ENCODE results near the gene CPTP. TPM values are rescaled to one million over a fixed set of nuclear protein-coding genes. Genes with fewer than 3 reads are reported as not detected.

CPTP gene
- total and polyA plus RNA-seq, 10 of the 15 experiments (the other 5 are each of a cell fraction or from before 2014, with no cell fraction given) = 0.06 to 24.3 (median 10.0) TPM

DNA sequence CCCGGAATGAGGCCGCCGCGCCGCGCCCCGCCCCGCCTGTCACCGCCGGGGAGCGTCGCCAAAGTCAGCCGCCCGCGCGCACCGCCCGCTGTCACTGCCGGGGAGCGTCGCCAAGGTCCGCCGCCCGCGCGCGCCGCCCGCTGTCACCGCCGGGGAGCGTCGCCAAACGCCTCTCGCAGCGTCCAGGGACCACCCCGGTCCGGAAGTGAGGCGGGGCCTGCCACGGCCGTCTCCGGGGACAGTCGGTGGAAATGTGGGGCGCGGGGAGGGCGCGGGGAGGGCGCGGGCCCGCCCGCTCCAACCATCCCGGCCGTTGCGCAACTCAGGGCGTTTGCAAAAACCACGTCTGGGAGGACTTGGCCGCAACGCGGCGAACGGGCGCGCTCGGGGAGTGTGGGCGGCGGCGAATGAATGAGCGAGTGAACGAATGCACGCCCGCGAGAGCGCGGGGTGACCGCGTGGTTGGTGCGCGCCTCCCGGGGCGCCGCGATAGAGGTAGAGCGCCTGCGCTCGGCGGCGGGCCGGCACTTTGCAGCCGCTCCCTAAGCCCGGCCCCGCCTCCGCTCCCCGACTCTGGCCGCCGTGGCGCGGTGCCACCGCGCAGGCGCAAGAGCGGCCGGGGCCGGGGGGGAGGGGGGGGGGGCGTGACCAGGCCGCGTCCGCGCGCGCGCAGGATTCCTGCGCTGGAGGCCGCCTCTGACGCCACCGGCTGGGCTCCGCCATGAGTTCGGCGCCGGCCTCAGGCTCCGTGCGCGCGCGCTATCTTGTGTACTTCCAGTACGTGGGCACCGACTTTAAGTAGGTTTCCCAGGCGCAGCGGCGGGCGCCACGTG, 16.5 kb upstream of the CPTP start, which contains the start of the genes ACAP3 and PUSL1:
Gene ACAP3 (minus strand): TSS at position 8 of the 833 bp plus-strand sequence. CDS start 115 bp downstream, outside the sequence.
Gene PUSL1 (plus strand): TSS at position 675 of the 833 bp plus-strand sequence. CDS start 47 bp downstream, at position 722.
- peak within 1 kb of the TSS; percentile 84 for H3K4me3 ChIP-seq
- intact Hi-C loops (cut with micrococcal nuclease; ENCODE audit: unreplicated experiment) = loop anchor here (2.0 to 5.0 kb wide), 2 partner anchors 67 to 191 kb away; partner anchors contain the start of genes AURKAIP1 and C1orf159
- no peaks in the 10 kb centered on the region for H3K9me3 ChIP-seq (replicated peaks; ENCODE audit: control insufficient read depth, insufficient read depth, low read length)
- WGBS (ENCODE audit: insufficient coverage, insufficient replicate concordance, low lambda C conversion rate, missing lambda C conversion rate) = under 1% methylated on average over 93 of the region's 131 CpGs
- POLR2A ChIA-PET = no interaction called here
- H3K79me2 ChIP-seq (ENCODE audit: control insufficient read depth, insufficient read depth, low read length) = peaks cover 26% of the 10 kb centered on the region
- SMC1A ChIA-PET (ENCODE audit: uncharacterized antibody, unreplicated experiment) = no interaction called here
- no peaks in the 10 kb centered on the region for H4K20me1 ChIP-seq (ENCODE audit: control insufficient read depth, insufficient read depth)
- peaks cover 27% of the 10 kb centered on the region for H3K4me1 ChIP-seq (ENCODE audit: control insufficient read depth, insufficient read depth, low read length)
- RAD21 ChIA-PET (ENCODE audit: unreplicated experiment) = no interaction called here
- peak within 1 kb of the TSS; percentile 99 for H3K4me2 ChIP-seq (ENCODE audit: control insufficient read depth, insufficient read depth)
- no peaks in the 10 kb centered on the region for H3K27me3 ChIP-seq (replicated peaks in 1 of 2; ENCODE audit: control insufficient read depth in 2 of 2, insufficient read depth in 2 of 2, low read length in 1 of 2)
- FAIRE-seq (peak; percentile 65), DNase-seq (ENCODE audit: low read depth, low spot score) (peak; percentile 40), ATAC-seq (peak; percentile 68)
- no TSS peak for BruUV-seq (replicated peaks)
- peak within 1 kb of the TSS; percentile 77 for H3K9ac ChIP-seq (ENCODE audit: control insufficient read depth, insufficient read depth, low read length)
- CTCF ChIA-PET = no interaction called here
- H2AFZ ChIP-seq (ENCODE audit: control insufficient read depth, low read depth, low read length) = peak within 1 kb of the TSS; percentile 87
- H3K36me3 ChIP-seq (ENCODE audit: control insufficient read depth in 2 of 2, insufficient read depth in 2 of 2, low read length in 1 of 2) = peaks cover 0 to 14% of the 10 kb centered on the region in 2 experiments; a peak in 3 of 4 replicates
- peak within 1 kb of the TSS; percentile 78 for H3K27ac ChIP-seq (ENCODE audit: control insufficient read depth, insufficient read depth)
- in situ Hi-C loops (cut with MboI) = no loop called here
- peak; percentile 89 for TF ChIP-seq JUNB (IDR thresholded peaks at IDR 0.05)
- peak; percentile 98 for TF ChIP-seq ZNF24 (IDR thresholded peaks at IDR 0.05)
- TF ChIP-seq YY1 (IDR thresholded peaks at IDR 0.05; ENCODE audit: low read depth, low read length) = peak; percentile 81
- TF ChIP-seq NFYA (IDR thresholded peaks at IDR 0.05; ENCODE audit: borderline replicate concordance, low read depth, low read length) = no peak
- 0 out of 2 replicates have a peak, but pooled peaks have one; percentile 31 for TF ChIP-seq MEF2A (IDR thresholded peaks at IDR 0.05; ENCODE audit: insufficient read depth, low read depth, low read length)
- peak; percentile 66 for TF ChIP-seq CREB1 (IDR thresholded peaks at IDR 0.05; ENCODE audit: low read depth)
- no peak; the same call in 1 of the 2 replicates for TF ChIP-seq PML (IDR thresholded peaks at IDR 0.05; ENCODE audit: low read length)
- TF ChIP-seq BHLHE40 (IDR thresholded peaks at IDR 0.05; ENCODE audit: borderline replicate concordance in 1 of 2, low read depth in 2 of 2, low read length in 1 of 2) = peak; percentile 6 to 76; a peak in 1 of 4 replicates
- TF ChIP-seq, protein P1, sequence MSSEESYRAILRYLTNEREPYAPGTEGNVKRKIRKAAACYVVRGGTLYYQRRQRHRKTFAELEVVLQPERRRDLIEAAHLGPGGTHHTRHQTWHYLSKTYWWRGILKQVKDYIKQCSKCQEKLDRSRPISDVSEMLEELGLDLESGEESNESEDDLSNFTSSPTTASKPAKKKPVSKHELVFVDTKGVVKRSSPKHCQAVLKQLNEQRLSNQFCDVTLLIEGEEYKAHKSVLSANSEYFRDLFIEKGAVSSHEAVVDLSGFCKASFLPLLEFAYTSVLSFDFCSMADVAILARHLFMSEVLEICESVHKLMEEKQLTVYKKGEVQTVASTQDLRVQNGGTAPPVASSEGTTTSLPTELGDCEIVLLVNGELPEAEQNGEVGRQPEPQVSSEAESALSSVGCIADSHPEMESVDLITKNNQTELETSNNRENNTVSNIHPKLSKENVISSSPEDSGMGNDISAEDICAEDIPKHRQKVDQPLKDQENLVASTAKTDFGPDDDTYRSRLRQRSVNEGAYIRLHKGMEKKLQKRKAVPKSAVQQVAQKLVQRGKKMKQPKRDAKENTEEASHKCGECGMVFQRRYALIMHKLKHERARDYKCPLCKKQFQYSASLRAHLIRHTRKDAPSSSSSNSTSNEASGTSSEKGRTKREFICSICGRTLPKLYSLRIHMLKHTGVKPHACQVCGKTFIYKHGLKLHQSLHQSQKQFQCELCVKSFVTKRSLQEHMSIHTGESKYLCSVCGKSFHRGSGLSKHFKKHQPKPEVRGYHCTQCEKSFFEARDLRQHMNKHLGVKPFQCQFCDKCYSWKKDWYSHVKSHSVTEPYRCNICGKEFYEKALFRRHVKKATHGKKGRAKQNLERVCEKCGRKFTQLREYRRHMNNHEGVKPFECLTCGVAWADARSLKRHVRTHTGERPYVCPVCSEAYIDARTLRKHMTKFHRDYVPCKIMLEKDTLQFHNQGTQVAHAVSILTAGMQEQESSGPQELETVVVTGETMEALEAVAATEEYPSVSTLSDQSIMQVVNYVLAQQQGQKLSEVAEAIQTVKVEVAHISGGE (CRISPR knock-in tag; IDR thresholded peaks at IDR 0.05) = no peak
- TF ChIP-seq, protein P2, sequence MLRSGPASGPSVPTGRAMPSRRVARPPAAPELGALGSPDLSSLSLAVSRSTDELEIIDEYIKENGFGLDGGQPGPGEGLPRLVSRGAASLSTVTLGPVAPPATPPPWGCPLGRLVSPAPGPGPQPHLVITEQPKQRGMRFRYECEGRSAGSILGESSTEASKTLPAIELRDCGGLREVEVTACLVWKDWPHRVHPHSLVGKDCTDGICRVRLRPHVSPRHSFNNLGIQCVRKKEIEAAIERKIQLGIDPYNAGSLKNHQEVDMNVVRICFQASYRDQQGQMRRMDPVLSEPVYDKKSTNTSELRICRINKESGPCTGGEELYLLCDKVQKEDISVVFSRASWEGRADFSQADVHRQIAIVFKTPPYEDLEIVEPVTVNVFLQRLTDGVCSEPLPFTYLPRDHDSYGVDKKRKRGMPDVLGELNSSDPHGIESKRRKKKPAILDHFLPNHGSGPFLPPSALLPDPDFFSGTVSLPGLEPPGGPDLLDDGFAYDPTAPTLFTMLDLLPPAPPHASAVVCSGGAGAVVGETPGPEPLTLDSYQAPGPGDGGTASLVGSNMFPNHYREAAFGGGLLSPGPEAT (IDR thresholded peaks at IDR 0.05; ENCODE audit: low read depth) = peak; percentile 76; the same call in 1 of the 2 replicates
- TF ChIP-seq SIN3A (IDR thresholded peaks at IDR 0.05; ENCODE audit: low read depth, low read length) = peak; percentile 90
- 0 out of 2 replicates have a peak, but pooled peaks have one; percentile 39 for TF ChIP-seq MLLT1 (IDR thresholded peaks at IDR 0.05)
- peak; percentile 26; the same call in 1 of the 2 replicates for TF ChIP-seq BACH1 (IDR thresholded peaks at IDR 0.05; ENCODE audit: borderline replicate concordance)
- TF ChIP-seq ZNF207 (IDR thresholded peaks at IDR 0.05; ENCODE audit: borderline replicate concordance) = peak; percentile 95
- no peak for TF ChIP-seq RCOR1 (conservative IDR thresholded peaks at IDR 0.05; ENCODE audit: low read depth, low read length)
- TF ChIP-seq POLR2A (IDR thresholded peaks at IDR 0.05; ENCODE audit: low read depth, low read length) = peak; percentile 76
- peak; percentile 77; the same call in 1 of the 2 replicates for TF ChIP-seq RB1 (IDR thresholded peaks at IDR 0.05; ENCODE audit: borderline replicate concordance)

All from GM12878 (cell line).